HepG2 (cell line): Measurements from ENCODE around the gene GPS1. TPM values are rescaled to one million over a fixed set of nuclear protein-coding genes. Genes with fewer than 3 reads are reported as not detected.

Experiments used
- CREB1 ChIP-seq, 2 experiments: fragments of 450-650 bp in 1 of 2; IDR thresholded peaks; 2 replicates each; pipeline ENCODE4 v1.6.1; 2016 to 2017; ENCODE audit warnings: control low read depth in 1 of 2, mild to moderate bottlenecking in 1 of 2, missing compliant biosample characterization in 1 of 2, missing genetic modification characterization in 1 of 2
- FOXJ3 ChIP-seq: sonication (generic); formaldehyde crosslinking; IDR thresholded peaks from 2 replicates; pipeline ENCODE4 v1.4.0; 2020; ENCODE audit warnings: missing genetic modification reagents, mild to moderate bottlenecking, borderline replicate concordance
- HNF4A ChIP-seq: sonication (generic); formaldehyde crosslinking; IDR thresholded peaks from 2 replicates; pipeline ENCODE4 v1.4.0; 2020; ENCODE audit warnings: missing genetic modification reagents
- HNRNPUL1 ChIP-seq: fragments of 200-400 bp; formaldehyde crosslinking; IDR thresholded peaks from 2 replicates; pipeline ENCODE4 v1.6.1; 2017; ENCODE audit warnings: low read depth, mild to moderate bottlenecking, low read length, moderate library complexity
- KIAA2018 ChIP-seq: sonication (generic); formaldehyde crosslinking; IDR thresholded peaks from 2 replicates; pipeline ENCODE4 v1.5.0; 2020; ENCODE audit warnings: mild to moderate bottlenecking, missing genetic modification reagents, borderline replicate concordance
- MYPOP ChIP-seq: sonication (generic); formaldehyde crosslinking; IDR thresholded peaks from 2 replicates; pipeline ENCODE4 v1.8.1; 2023; ENCODE audit warnings: mild to moderate bottlenecking, moderate library complexity, missing genetic modification reagents
- NCOR1 ChIP-seq: fragments of 200-600 bp; sonication (generic); IDR thresholded peaks from 2 replicates; pipeline ENCODE4 v1.7.0; 2017; ENCODE audit warnings: antibody characterized with exemption, low read length, borderline replicate concordance
- SKIL ChIP-seq: sonication (generic); formaldehyde crosslinking; IDR thresholded peaks from 2 replicates; pipeline ENCODE4 v1.8.0; 2022; ENCODE audit warnings: missing genetic modification reagents, mild to moderate bottlenecking, moderate library complexity, borderline replicate concordance
- SUZ12 ChIP-seq: fragments of 150-350 bp; IDR thresholded peaks from 2 replicates; pipeline ENCODE4 v1.6.1; 2014; ENCODE audit warnings: low read depth, low read length
- ZFP91 ChIP-seq: sonication (generic); formaldehyde crosslinking; IDR thresholded peaks from 2 replicates; pipeline ENCODE4 v1.9.0; 2022; ENCODE audit warnings: missing genetic modification reagents, mild to moderate bottlenecking, borderline replicate concordance
- ZMAT3 ChIP-seq: sonication (generic); formaldehyde crosslinking; conservative IDR thresholded peaks from 2 replicates; pipeline ENCODE4 v1.7.0; 2021; ENCODE audit warnings: missing genetic modification reagents
- ZNF12 ChIP-seq: sonication (generic); formaldehyde crosslinking; IDR thresholded peaks from 2 replicates; pipeline ENCODE4 v1.5.0; 2020; ENCODE audit warnings: missing genetic modification reagents
- ZNF256 ChIP-seq: sonication (generic); formaldehyde crosslinking; conservative IDR thresholded peaks from 2 replicates; pipeline ENCODE4 v1.4.0; 2020; ENCODE audit warnings: missing genetic modification reagents
- ZNF451 ChIP-seq: sonication (generic); formaldehyde crosslinking; IDR thresholded peaks from 2 replicates; pipeline ENCODE4 v1.5.0; 2020; ENCODE audit warnings: mild to moderate bottlenecking, missing genetic modification reagents
- ZNF550 ChIP-seq: sonication (generic); formaldehyde crosslinking; IDR thresholded peaks from 2 replicates; pipeline ENCODE4 v1.4.0; 2020; ENCODE audit warnings: mild to moderate bottlenecking, missing genetic modification reagents, borderline replicate concordance
- polyA plus RNA-seq, 8 experiments: library from polyadenylated mRNA; depleted of rRNA in 3 of 8; stranded (reverse) in 7 of 8; unstranded in 1 of 8; fragments of >200 nt; fragmentation: Illumina TruSeq in 4 of 8; extraction: Trizol in 4 of 8; gene quantifications; 2 replicates each; pipeline versions ENCODE4 v1.2.1 to v1.2.3, GENCODE V29; 2011 to 2016; ENCODE audit warnings: low read depth in 4 of 8, missing spikeins in 1 of 8, mixed read lengths in 1 of 8; ENCODE audit not compliant: insufficient read depth in 1 of 8
- total RNA-seq, 5 experiments: library from RNA; depleted of rRNA; stranded (reverse); fragments of >200 nt; fragmentation: Illumina TruSeq; extraction: Trizol; gene quantifications; 2 replicates each; pipeline ENCODE4 v1.2.3, GENCODE V29; 2016; ENCODE audit warnings: low read depth in 1 of 5

The GPS1 gene
- total and polyA plus RNA-seq, 2 of the 13 experiments (the other 11 are each of a cell fraction or from before 2014, with no cell fraction given) = 124 to 128 TPM

GRCh38 chr17:82023447-82024241 is 28.1 kb upstream of the GPS1 start (continued):
- no peak for TF ChIP-seq ZNF256 (CRISPR knock-in tag)
- TF ChIP-seq FOXJ3 (CRISPR knock-in tag) = no peak
- peak; percentile 7; the same call in 1 of the 2 replicates for TF ChIP-seq ZFP91
- TF ChIP-seq MYPOP (CRISPR knock-in tag) = peak; percentile 78; the same call in 1 of the 2 replicates
- no peak for TF ChIP-seq SKIL (CRISPR knock-in tag)
- 0 out of 2 replicates have a peak, but pooled peaks have one; percentile 33 for TF ChIP-seq KIAA2018
- no peak for TF ChIP-seq NCOR1
- peak; percentile 37; the same call in 1 of the 2 replicates for TF ChIP-seq ZMAT3 (CRISPR knock-in tag)
- no peak for TF ChIP-seq ZNF550 (CRISPR knock-in tag)
- TF ChIP-seq SUZ12 = no peak
- no peak for TF ChIP-seq ZNF12 (CRISPR knock-in tag)
- TF ChIP-seq ZNF451 = no peak
- no peak for TF ChIP-seq CREB1 (IDR thresholded peaks at IDR 0.05)
- no peak for TF ChIP-seq CREB1 (CRISPR knock-in tag; IDR thresholded peaks at IDR 0.05)
- TF ChIP-seq HNRNPUL1 = no peak
- no peak for TF ChIP-seq HNF4A
